GM12878 (cell line): ENCODE data around the gene FRK. TPM values are rescaled to one million over a fixed set of nuclear protein-coding genes. Genes with fewer than 3 reads are reported as not detected.
A peak's percentile ranks its signal among the peaks of the same experiment; 100 is the strongest.

Experiments used
- ATAC-seq: fragments of 200-7000 bp; cut with Tn5 transposase; 3 replicates; pipeline ENCODE4 v1.9.1; 2020; ENCODE audit warnings: mild to moderate bottlenecking, moderate library complexity
- BruUV-seq: library from RNA; stranded (reverse); fragments of 400-500 nt; replicated peaks from 2 replicates; lab custom pipeline; 2021; lab: Mats Ljungman, UMichigan
- CTCF ChIA-PET: fragments of 300-600 bp; sonication (Branson Sonifier 250); formaldehyde crosslinking; extraction: SDS; loops from one replicate; lab custom pipeline; 2021; ENCODE audit warnings: inconsistent platforms; lab: Yijun Ruan, JAX
- POLR2A ChIA-PET: fragments of 350-600 bp; formaldehyde crosslinking; extraction: SDS; loops from one replicate; lab custom pipeline; 2021; ENCODE audit warnings: inconsistent platforms; lab: Charles Lee
- RAD21 ChIA-PET: fragments of 300-600 bp; sonication (Branson Sonifier 250); formaldehyde crosslinking; loops from one replicate; lab custom pipeline; 2023; ENCODE audit warnings: antibody characterized with exemption; ENCODE audit not compliant: unreplicated experiment; lab: Charles Lee
- SMC1A ChIA-PET: fragments of 300-600 bp; sonication (Branson Sonifier 250); formaldehyde crosslinking; loops from one replicate; lab custom pipeline; 2023; ENCODE audit not compliant: unreplicated experiment, uncharacterized antibody; lab: Charles Lee
- DNase-seq: peaks from one replicate; pipeline ENCODE4 v3.0.0-alpha.2; 2011; ENCODE audit warnings: low read depth, low spot score
- FAIRE-seq: peaks from 3 replicates; lab custom pipeline; 2011; peaks lifted over from hg19 to GRCh38; lab: Jason Lieb, UNC
- H2AFZ ChIP-seq: 2 replicates; pipeline ENCODE4 v1.6.0; 2011; ENCODE audit warnings: low read depth, low read length, control low read depth; ENCODE audit not compliant: control insufficient read depth
- H3K27ac ChIP-seq: 2 replicates; pipeline ENCODE4 v1.5.1; 2011; ENCODE audit warnings: control low read depth; ENCODE audit not compliant: control insufficient read depth, insufficient read depth
- H3K27me3 ChIP-seq, 2 experiments: replicated peaks in 1 of 2; 2 replicates each; pipeline versions ENCODE4 v1.6.0 to v1.6.1; 2011; ENCODE audit warnings: low read length in 1 of 2; ENCODE audit not compliant: control insufficient read depth in 2 of 2, insufficient read depth in 2 of 2
- H3K36me3 ChIP-seq, 2 experiments: 2 replicates each; pipeline ENCODE4 v1.5.1; 2011; ENCODE audit warnings: low read length in 1 of 2; ENCODE audit not compliant: control insufficient read depth in 2 of 2, insufficient read depth in 2 of 2
- H3K4me1 ChIP-seq: 2 replicates; pipeline ENCODE4 v1.6.1; 2011; ENCODE audit warnings: mild to moderate bottlenecking, low read length, moderate library complexity, mixed read lengths; ENCODE audit not compliant: control insufficient read depth, insufficient read depth
- H3K4me2 ChIP-seq: 2 replicates; pipeline ENCODE4 v1.6.0; 2011; ENCODE audit warnings: control low read depth; ENCODE audit not compliant: control insufficient read depth, insufficient read depth
- H3K4me3 ChIP-seq: fragments of 200-600 bp; sonication (generic); 2 replicates; pipeline ENCODE4 v1.5.1; 2016
- H3K79me2 ChIP-seq: 2 replicates; pipeline ENCODE4 v1.6.0; 2011; ENCODE audit warnings: low read length; ENCODE audit not compliant: control insufficient read depth, insufficient read depth
- H3K9ac ChIP-seq: 2 replicates; pipeline ENCODE4 v1.8.0; 2011; ENCODE audit warnings: low read length, control low read depth, mixed read lengths; ENCODE audit not compliant: control insufficient read depth, insufficient read depth
- H3K9me3 ChIP-seq: replicated peaks from 3 replicates; pipeline ENCODE4 v1.5.1; 2011; ENCODE audit warnings: mild to moderate bottlenecking, low read length; ENCODE audit not compliant: control insufficient read depth, insufficient read depth
- H4K20me1 ChIP-seq: 2 replicates; pipeline ENCODE4 v1.6.0; 2011; ENCODE audit not compliant: control insufficient read depth, insufficient read depth
- MTA2 ChIP-seq: fragments of 450-650 bp; IDR thresholded peaks from 2 replicates; pipeline ENCODE4 v1.6.1; 2016; ENCODE audit warnings: low read depth, mild to moderate bottlenecking, moderate library complexity
- WGBS: methylation state at CpG from one replicate; pipeline ENCODE4 v1.1.6; 2016; ENCODE audit warnings: low lambda C conversion rate; ENCODE audit not compliant: insufficient replicate concordance, insufficient coverage; ENCODE audit errors: missing lambda C conversion rate; 5-methylcytosine and 5-hydroxymethylcytosine counted together
- in situ Hi-C: fragments of 300-500 bp; cut with MboI; formaldehyde crosslinking; loops from 9 replicates; pipeline ENCODE4 v1.14.3; 2018; ENCODE audit warnings: mixed read lengths
- intact Hi-C: fragments of 100-400 bp; cut with micrococcal nuclease; formaldehyde crosslinking; loops from one replicate; pipeline ENCODE4 v1.14.2; 2022; ENCODE audit not compliant: unreplicated experiment
- polyA plus RNA-seq, 11 experiments: library from polyadenylated mRNA; depleted of rRNA in 4 of 11; unstranded in 6 of 11; stranded (reverse) in 5 of 11; fragments of >200 nt; fragmentation: Nextera tagmentation in 4 of 11; fragmentation: Illumina TruSeq in 1 of 11; extraction: Ambion mirVana in 4 of 11; extraction: Trizol in 1 of 11; gene quantifications; 1 replicate in 1 of 11; 2 replicates in 10 of 11; pipeline versions ENCODE4 v1.2.1 to v1.2.3, GENCODE V29; 2011 to 2016; ENCODE audit warnings: inconsistent platforms in 2 of 11, missing spikeins in 2 of 11, low read depth in 1 of 11
- total RNA-seq, 4 experiments: library from RNA; depleted of rRNA in 3 of 4; stranded (reverse); fragments of >200 nt in 3 of 4; fragmentation: Illumina TruSeq in 1 of 4; extraction: Trizol in 1 of 4; gene quantifications; 2 replicates each; pipeline versions ENCODE4 v1.2.1 to v1.2.3, GENCODE V29; 2013 to 2021
- TF ChIP-seq, protein P1 (sequence below): fragments of 450-650 bp; IDR thresholded peaks from 2 replicates; pipeline ENCODE4 v1.6.1; 2017; ENCODE audit warnings: mild to moderate bottlenecking, moderate library complexity

FRK gene
- total and polyA plus RNA-seq, 10 of the 15 experiments (the other 5 are each of a cell fraction or from before 2014, with no cell fraction given): 0.29 to 2.4 (median 1.2) TPM

DNA sequence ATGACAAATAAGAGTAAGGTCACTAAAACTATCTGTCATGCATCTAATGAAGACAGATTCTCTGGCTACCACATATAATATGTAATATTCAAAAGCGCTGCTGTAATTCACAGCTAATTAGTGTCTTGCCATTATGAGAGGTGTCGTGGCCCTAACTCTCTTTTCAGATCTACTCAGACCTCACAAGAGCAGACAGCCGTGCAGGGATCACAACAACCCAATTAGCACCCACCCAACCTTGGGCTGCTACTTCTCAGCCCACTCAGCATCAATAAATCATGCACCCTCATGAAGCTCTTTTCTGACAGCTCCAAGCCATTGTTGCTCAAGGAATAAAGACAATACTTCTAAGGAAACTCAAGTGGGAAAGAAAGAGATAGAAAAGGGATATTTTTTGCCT, 61.5 kb downstream of the FRK start:
- peaks cover 8% of the 10 kb centered on the region for H3K4me1 ChIP-seq
- no peak overlapping the region for H3K4me3 ChIP-seq
- no peak for ATAC-seq
- 64% methylated on average over 3 of the region's 3 CpGs for WGBS
- H2AFZ ChIP-seq: no peak overlapping the region
- ChIA-PET POLR2A (no interaction called here), CTCF (interaction anchor here (0.9 to 1.2 kb wide), 3 partner anchors 19 to 113 kb away, joined by 3 to 5 read pairs (median 5); no protein-coding TSS in a partner anchor), RAD21 (no interaction called here), SMC1A (interaction anchor here (0.9 to 2.1 kb wide), 3 partner anchors 9 to 18 kb away, joined by 3 to 9 read pairs (median 4); no protein-coding TSS in a partner anchor)
- no peaks in the 10 kb centered on the region for H3K27me3 ChIP-seq
- no peak overlapping the region for H3K9ac ChIP-seq
- no peaks in the 10 kb centered on the region; the same call in 2 of the 3 replicates for H3K9me3 ChIP-seq
- H3K79me2 ChIP-seq: no peaks in the 10 kb centered on the region
- H3K36me3 ChIP-seq: no peaks in the 10 kb centered on the region
- TF ChIP-seq MTA2: 0 out of 2 replicates have a peak, but pooled peaks have one; percentile 21
- TF ChIP-seq, protein P1, sequence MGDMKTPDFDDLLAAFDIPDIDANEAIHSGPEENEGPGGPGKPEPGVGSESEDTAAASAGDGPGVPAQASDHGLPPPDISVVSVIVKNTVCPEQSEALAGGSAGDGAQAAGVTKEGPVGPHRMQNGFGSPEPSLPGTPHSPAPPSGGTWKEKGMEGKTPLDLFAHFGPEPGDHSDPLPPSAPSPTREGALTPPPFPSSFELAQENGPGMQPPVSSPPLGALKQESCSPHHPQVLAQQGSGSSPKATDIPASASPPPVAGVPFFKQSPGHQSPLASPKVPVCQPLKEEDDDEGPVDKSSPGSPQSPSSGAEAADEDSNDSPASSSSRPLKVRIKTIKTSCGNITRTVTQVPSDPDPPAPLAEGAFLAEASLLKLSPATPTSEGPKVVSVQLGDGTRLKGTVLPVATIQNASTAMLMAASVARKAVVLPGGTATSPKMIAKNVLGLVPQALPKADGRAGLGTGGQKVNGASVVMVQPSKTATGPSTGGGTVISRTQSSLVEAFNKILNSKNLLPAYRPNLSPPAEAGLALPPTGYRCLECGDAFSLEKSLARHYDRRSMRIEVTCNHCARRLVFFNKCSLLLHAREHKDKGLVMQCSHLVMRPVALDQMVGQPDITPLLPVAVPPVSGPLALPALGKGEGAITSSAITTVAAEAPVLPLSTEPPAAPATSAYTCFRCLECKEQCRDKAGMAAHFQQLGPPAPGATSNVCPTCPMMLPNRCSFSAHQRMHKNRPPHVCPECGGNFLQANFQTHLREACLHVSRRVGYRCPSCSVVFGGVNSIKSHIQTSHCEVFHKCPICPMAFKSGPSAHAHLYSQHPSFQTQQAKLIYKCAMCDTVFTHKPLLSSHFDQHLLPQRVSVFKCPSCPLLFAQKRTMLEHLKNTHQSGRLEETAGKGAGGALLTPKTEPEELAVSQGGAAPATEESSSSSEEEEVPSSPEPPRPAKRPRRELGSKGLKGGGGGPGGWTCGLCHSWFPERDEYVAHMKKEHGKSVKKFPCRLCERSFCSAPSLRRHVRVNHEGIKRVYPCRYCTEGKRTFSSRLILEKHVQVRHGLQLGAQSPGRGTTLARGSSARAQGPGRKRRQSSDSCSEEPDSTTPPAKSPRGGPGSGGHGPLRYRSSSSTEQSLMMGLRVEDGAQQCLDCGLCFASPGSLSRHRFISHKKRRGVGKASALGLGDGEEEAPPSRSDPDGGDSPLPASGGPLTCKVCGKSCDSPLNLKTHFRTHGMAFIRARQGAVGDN: no peak
- no peak overlapping the region for H3K4me2 ChIP-seq
- no peak for FAIRE-seq
- no TSS peak for BruUV-seq
- H3K27ac ChIP-seq: no peak overlapping the region
- in situ Hi-C loops: no loop called here
- no peak for DNase-seq
- H4K20me1 ChIP-seq: no peaks in the 10 kb centered on the region
- intact Hi-C loops: no loop called here
